ENCODE results near the gene AGBL1. TPM values are rescaled to one million over a fixed set of nuclear protein-coding genes. Genes with fewer than 3 reads are reported as not detected.
A peak's percentile ranks its signal among the peaks of the same experiment; 100 is the strongest.

The AGBL1 gene
- polyA plus RNA-seq, 2 of the 4 experiments (the other 2 are of a cell fraction): not detected

DNA sequence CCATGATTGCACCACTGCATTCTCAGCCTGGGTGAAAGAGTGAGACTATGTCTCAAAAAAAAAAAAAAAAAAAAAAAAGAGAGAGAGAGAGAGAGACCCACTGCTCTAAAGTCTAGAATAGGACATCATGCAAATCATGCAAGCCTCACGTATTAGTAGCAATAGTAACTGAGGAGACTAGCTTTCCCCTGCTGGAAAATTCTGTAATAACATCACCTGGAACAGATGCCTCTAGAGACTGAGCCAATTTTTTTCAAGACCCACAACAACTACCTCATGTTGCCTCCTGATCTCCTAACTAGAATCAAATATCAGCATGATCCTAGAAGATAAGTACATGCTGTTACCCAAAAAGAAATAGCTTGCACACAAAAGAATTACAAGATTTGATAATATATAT, 461.9 kb downstream of the AGBL1 start:
- H3K4me1 ChIP-seq: no peaks in the 10 kb centered on the region
- WGBS (ENCODE audit: missing lambda C conversion rate): 8% methylated on average over 1 of the region's 1 CpG
- no peak for FAIRE-seq
- no peak for TF ChIP-seq HEYL (CRISPR knock-in tag; IDR thresholded peaks at IDR 0.05)
- TF ChIP-seq, protein P1, sequence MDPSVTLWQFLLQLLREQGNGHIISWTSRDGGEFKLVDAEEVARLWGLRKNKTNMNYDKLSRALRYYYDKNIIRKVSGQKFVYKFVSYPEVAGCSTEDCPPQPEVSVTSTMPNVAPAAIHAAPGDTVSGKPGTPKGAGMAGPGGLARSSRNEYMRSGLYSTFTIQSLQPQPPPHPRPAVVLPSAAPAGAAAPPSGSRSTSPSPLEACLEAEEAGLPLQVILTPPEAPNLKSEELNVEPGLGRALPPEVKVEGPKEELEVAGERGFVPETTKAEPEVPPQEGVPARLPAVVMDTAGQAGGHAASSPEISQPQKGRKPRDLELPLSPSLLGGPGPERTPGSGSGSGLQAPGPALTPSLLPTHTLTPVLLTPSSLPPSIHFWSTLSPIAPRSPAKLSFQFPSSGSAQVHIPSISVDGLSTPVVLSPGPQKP (IDR thresholded peaks at IDR 0.05; ENCODE audit: low read depth, low read length): no peak
- TF ChIP-seq, protein P2, sequence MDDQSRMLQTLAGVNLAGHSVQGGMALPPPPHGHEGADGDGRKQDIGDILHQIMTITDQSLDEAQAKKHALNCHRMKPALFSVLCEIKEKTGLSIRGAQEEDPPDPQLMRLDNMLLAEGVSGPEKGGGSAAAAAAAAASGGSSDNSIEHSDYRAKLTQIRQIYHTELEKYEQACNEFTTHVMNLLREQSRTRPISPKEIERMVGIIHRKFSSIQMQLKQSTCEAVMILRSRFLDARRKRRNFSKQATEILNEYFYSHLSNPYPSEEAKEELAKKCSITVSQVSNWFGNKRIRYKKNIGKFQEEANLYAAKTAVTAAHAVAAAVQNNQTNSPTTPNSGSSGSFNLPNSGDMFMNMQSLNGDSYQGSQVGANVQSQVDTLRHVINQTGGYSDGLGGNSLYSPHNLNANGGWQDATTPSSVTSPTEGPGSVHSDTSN (IDR thresholded peaks at IDR 0.05): no peak
- no peak for TF ChIP-seq CBX2 (IDR thresholded peaks at IDR 0.05; ENCODE audit: borderline replicate concordance, low read depth)
- TF ChIP-seq FOSB (CRISPR knock-in tag; IDR thresholded peaks at IDR 0.05): no peak
- TF ChIP-seq, protein P3, sequence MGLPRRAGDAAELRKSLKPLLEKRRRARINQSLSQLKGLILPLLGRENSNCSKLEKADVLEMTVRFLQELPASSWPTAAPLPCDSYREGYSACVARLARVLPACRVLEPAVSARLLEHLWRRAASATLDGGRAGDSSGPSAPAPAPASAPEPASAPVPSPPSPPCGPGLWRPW (IDR thresholded peaks at IDR 0.05): no peak
- TF ChIP-seq, protein P4, sequence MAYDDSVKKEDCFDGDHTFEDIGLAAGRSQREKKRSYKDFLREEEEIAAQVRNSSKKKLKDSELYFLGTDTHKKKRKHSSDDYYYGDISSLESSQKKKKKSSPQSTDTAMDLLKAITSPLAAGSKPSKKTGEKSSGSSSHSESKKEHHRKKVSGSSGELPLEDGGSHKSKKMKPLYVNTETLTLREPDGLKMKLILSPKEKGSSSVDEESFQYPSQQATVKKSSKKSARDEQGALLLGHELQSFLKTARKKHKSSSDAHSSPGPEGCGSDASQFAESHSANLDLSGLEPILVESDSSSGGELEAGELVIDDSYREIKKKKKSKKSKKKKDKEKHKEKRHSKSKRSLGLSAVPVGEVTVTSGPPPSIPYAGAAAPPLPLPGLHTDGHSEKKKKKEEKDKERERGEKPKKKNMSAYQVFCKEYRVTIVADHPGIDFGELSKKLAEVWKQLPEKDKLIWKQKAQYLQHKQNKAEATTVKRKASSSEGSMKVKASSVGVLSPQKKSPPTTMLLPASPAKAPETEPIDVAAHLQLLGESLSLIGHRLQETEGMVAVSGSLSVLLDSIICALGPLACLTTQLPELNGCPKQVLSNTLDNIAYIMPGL (CRISPR knock-in tag; IDR thresholded peaks at IDR 0.05; ENCODE audit: borderline replicate concordance): no peak
- no peak for TF ChIP-seq HOXB5 (CRISPR knock-in tag; IDR thresholded peaks at IDR 0.05)
- no peak for TF ChIP-seq KDM5A (IDR thresholded peaks at IDR 0.05)
- no peak for TF ChIP-seq RFX5 (IDR thresholded peaks at IDR 0.05)
- no peak for TF ChIP-seq ZC3H11A (IDR thresholded peaks at IDR 0.05)
- ATAC-seq: peak in 1 of 2 experiments; percentile 19; a peak in 1 of 6 replicates
- CTCF ChIA-PET: no interaction called here
- H3K4me3 ChIP-seq: no peak overlapping the region
- POLR2A ChIA-PET: interaction anchor here (0.7 kb wide), 1 partner anchor 31 kb away, joined by 3 read pairs; no protein-coding TSS in a partner anchor
- no peak overlapping the region for H3K4me2 ChIP-seq
- DNase-seq (ENCODE audit: low read depth in 1 of 2, low spot score in 1 of 2): no peak
- H3K9me3 ChIP-seq: no peaks in the 10 kb centered on the region; the same call in 2 of the 3 replicates
- no peak overlapping the region for H3K27ac ChIP-seq

DNA sequence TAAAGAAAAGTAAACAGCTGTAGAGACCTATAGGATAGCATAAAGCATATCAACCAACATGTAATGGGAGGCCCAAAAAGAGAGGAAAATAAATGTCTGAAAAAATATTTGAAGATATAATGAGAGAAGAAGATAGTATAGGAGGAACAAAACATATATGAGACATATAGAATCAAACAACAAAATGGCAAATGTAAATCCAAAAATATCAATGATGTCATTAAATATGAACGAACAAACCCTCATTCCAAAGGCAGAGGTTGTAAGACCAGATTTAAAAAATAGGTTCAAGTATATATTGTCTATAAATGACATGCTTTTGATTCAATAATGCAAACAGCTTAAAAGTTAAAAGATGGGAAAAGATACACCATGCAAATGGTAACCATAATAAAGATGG, 470.4 kb downstream of the AGBL1 start:
- no peaks in the 10 kb centered on the region; the same call in 2 of the 3 replicates for H3K9me3 ChIP-seq
- FAIRE-seq: peak; percentile 83
- 2% methylated on average over 1 of the region's 1 CpG for WGBS (ENCODE audit: missing lambda C conversion rate)
- POLR2A ChIA-PET: no interaction called here
- TF ChIP-seq, protein P5, sequence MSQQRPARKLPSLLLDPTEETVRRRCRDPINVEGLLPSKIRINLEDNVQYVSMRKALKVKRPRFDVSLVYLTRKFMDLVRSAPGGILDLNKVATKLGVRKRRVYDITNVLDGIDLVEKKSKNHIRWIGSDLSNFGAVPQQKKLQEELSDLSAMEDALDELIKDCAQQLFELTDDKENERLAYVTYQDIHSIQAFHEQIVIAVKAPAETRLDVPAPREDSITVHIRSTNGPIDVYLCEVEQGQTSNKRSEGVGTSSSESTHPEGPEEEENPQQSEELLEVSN (IDR thresholded peaks at IDR 0.05; ENCODE audit: borderline replicate concordance, low read depth): no peak
- TF ChIP-seq FOSB (CRISPR knock-in tag; IDR thresholded peaks at IDR 0.05): no peak
- no peak for DNase-seq (ENCODE audit: low read depth in 1 of 2, low spot score in 1 of 2)
- no peak for ATAC-seq
- CTCF ChIA-PET: no interaction called here
- H3K4me2 ChIP-seq: no peak overlapping the region
- H3K27ac ChIP-seq: no peak overlapping the region
- H3K4me3 ChIP-seq: no peak overlapping the region
- H3K4me1 ChIP-seq: no peaks in the 10 kb centered on the region

DNA sequence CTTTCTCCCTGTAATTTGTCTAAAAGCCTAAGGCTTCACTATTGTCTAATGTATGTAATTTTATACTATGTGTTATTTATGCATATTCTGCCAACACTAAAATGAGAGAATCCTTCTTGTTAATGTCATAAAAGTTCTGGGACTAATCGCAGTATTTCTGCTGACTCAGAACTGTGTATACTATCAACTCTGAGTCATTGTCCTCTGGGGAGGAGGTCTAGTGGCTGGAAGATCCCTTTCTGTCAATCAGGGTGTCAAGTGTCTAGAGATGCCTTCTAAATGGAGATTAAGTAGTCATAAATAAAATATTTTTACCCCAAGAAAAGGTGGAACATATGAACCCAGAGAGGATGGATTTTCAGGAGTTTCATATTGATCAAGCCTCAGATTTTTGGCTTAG, 473.4 kb downstream of the AGBL1 start:
- TF ChIP-seq SMC3 (IDR thresholded peaks at IDR 0.05) (no peak), TP53 (CRISPR knock-in tag; IDR thresholded peaks at IDR 0.05) (no peak), FOSL2 (IDR thresholded peaks at IDR 0.05) (no peak), FOSL2 (CRISPR knock-in tag; IDR thresholded peaks at IDR 0.05) (peak; percentile 55; the same call in 1 of the 2 replicates), MAFK (IDR thresholded peaks at IDR 0.05; ENCODE audit: partially characterized antibody) (peak; percentile 98), ESRRA (IDR thresholded peaks at IDR 0.05; ENCODE audit: borderline replicate concordance, low read length) (no peak), ZNF302 (CRISPR knock-in tag; IDR thresholded peaks at IDR 0.05) (no peak), ZFP36 (IDR thresholded peaks at IDR 0.05; ENCODE audit: borderline replicate concordance, partially characterized antibody) (no peak), HEYL (CRISPR knock-in tag; IDR thresholded peaks at IDR 0.05) (no peak), NR3C1 (IDR thresholded peaks at IDR 0.05) (no peak), KDM5A (IDR thresholded peaks at IDR 0.05) (no peak), MYC (IDR thresholded peaks at IDR 0.05; ENCODE audit: borderline replicate concordance, low read length) (no peak), HOXB5 (CRISPR knock-in tag; IDR thresholded peaks at IDR 0.05) (no peak), HDAC2 (IDR thresholded peaks at IDR 0.05) (no peak), NPAS2 (CRISPR knock-in tag; IDR thresholded peaks at IDR 0.05; ENCODE audit: borderline replicate concordance) (no peak)
- TF ChIP-seq, protein P6, sequence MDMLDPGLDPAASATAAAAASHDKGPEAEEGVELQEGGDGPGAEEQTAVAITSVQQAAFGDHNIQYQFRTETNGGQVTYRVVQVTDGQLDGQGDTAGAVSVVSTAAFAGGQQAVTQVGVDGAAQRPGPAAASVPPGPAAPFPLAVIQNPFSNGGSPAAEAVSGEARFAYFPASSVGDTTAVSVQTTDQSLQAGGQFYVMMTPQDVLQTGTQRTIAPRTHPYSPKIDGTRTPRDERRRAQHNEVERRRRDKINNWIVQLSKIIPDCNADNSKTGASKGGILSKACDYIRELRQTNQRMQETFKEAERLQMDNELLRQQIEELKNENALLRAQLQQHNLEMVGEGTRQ (IDR thresholded peaks at IDR 0.05): no peak
- TF ChIP-seq, protein P4 (CRISPR knock-in tag; IDR thresholded peaks at IDR 0.05; ENCODE audit: borderline replicate concordance): no peak
- Histone ChIP-seq H3K4me3 (no peak overlapping the region), H3K27ac (no peak overlapping the region), H3K4me1 (peaks cover 7% of the 10 kb centered on the region; the same call in 2 of the 3 replicates), H3K9me3 (no peaks in the 10 kb centered on the region; the same call in 2 of the 3 replicates), H3K4me2 (no peak overlapping the region)
- ChIA-PET CTCF (no interaction called here), POLR2A (no interaction called here)
- peak in 1 of 2 experiments; percentile 32 for DNase-seq (ENCODE audit: low read depth in 1 of 2, low spot score in 1 of 2)
- no peak for FAIRE-seq
- WGBS (ENCODE audit: missing lambda C conversion rate): 3% methylated on average over 1 of the region's 1 CpG
- no peak for ATAC-seq

Measured in A549 (cell line).